Gastroesophageal sphincter (tissue), 4 donors: ENCODE data around the gene PIK3R1. TPM values are rescaled to one million over a fixed set of nuclear protein-coding genes. Genes with fewer than 3 reads are reported as not detected.
A peak's percentile ranks its signal among the peaks of the same experiment; 100 is the strongest.

Source experiments
- ATAC-seq: fragments of 150-250 bp; one replicate; pipeline ENCODE4 v1.9.1; 2016; ENCODE audit warnings: mild to moderate bottlenecking, moderate library complexity
- H3K27ac ChIP-seq, 4 donors: fragments of 200-600 bp; sonication (generic) in 3 of 4; 1 replicate in 3 of 4; 2 replicates in 1 of 4; pipeline ENCODE4 v1.5.1; 2016 to 2019
- H3K27me3 ChIP-seq: fragments of 200-600 bp; sonication (generic); one replicate; pipeline ENCODE4 v1.5.1; 2019
- H3K36me3 ChIP-seq, 2 donors: fragments of 200-600 bp; sonication (generic); one replicate each; pipeline ENCODE4 v1.5.1; 2019; ENCODE audit warnings: control low read depth in 1 of 2
- H3K4me1 ChIP-seq, 3 donors: fragments of 200-600 bp; sonication (generic); 1 replicate in 2 of 3; 2 replicates in 1 of 3; pipeline ENCODE4 v1.5.1; 2016 to 2019; ENCODE audit warnings: control low read depth in 2 of 3
- H3K4me3 ChIP-seq, 2 donors: fragments of 200-600 bp; sonication (generic); one replicate each; pipeline ENCODE4 v1.5.1; 2019; ENCODE audit warnings: mild to moderate bottlenecking in 1 of 2, moderate library complexity in 1 of 2
- H3K9me3 ChIP-seq, 3 donors: fragments of 200-600 bp; sonication (generic); one replicate each; pipeline ENCODE4 v1.5.1; 2017 to 2019; ENCODE audit warnings: control low read depth in 2 of 3
- CTCF ChIP-seq, 4 experiments: fragments of 200-600 bp in 2 of 4; fragments of 450-650 bp in 2 of 4; sonication (generic) in 1 of 4; IDR thresholded peaks; one replicate each; pipeline ENCODE4 v1.5.1; 2017 to 2019; ENCODE audit warnings: antibody characterized with exemption in 4 of 4, mild to moderate bottlenecking in 2 of 4, moderate library complexity in 2 of 4
- EP300 ChIP-seq: sonication (generic); formaldehyde crosslinking; IDR thresholded peaks from one replicate; pipeline ENCODE4 v1.6.1; 2017; ENCODE audit warnings: antibody characterized with exemption, mild to moderate bottlenecking
- POLR2A ChIP-seq, 2 donors: fragments of 450-650 bp; IDR thresholded peaks; one replicate each; pipeline ENCODE4 v1.6.1; 2017; ENCODE audit warnings: antibody characterized with exemption in 2 of 2, mild to moderate bottlenecking in 2 of 2, moderate library complexity in 1 of 2
- POLR2AphosphoS5 ChIP-seq: sonication (generic); formaldehyde crosslinking; IDR thresholded peaks from one replicate; pipeline ENCODE4 v1.6.1; 2017; ENCODE audit warnings: antibody characterized with exemption
- WGBS, 2 donors: methylation state at CpG; one replicate each; pipeline ENCODE4 v1.1.5; 2018; ENCODE audit warnings: low coverage in 1 of 2; 5-methylcytosine and 5-hydroxymethylcytosine counted together
- total RNA-seq, 4 donors: library from RNA; depleted of rRNA; stranded (reverse); fragments of >200 nt; gene quantifications; one replicate each; pipeline ENCODE4 v1.1.0, GENCODE V29; 2016

The PIK3R1 gene
- total RNA-seq, 4 donors from 2014 or later, result 188 to 403 (median 312) TPM

- Histone ChIP-seq H3K4me3 (no peak overlapping the region), H3K4me1 (peaks cover 41 to 100% (median 44%) of the 10 kb centered on the region in 3 donors), H3K27me3 (no peaks in the 10 kb centered on the region), H3K36me3 (peaks cover 0 to 11% of the 10 kb centered on the region in 2 donors), H3K9me3 (no peaks in the 10 kb centered on the region), H3K27ac (peak overlapping the region in 3 of 4 donors; percentile 45 to 67 (median 67))
- TF ChIP-seq POLR2A (IDR thresholded peaks at IDR 0.05) (no peak), CTCF (IDR thresholded peaks at IDR 0.05) (no peak), POLR2AphosphoS5 (no peak), EP300 (no peak)
- WGBS, 2 donors, result 8 to 25% methylated on average over 1 of the region's 1 CpG
- ATAC-seq, result no peak
These were observed 25.2 kb downstream of the PIK3R1 start for GRCh38 chr5:68240771-68241170.

DNA sequence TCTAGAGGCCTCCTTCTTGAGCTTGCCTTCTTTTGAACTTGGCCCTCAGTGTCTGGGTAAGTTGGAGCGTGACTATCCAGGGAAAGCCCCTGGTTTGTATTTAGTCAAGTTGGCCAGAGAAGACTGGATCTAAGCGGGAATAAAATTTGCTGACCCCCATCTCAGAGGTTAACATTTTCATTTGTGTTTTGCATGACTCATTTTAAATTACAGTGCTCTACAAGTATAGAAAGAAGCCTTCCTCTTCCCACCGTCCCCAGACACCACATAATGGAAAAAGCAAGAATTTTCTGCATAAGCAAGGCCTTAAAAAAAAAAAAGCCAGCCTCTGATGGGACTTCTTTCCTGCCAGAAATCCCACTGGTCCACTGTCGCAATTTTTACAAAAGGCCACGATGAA is 27.2 kb downstream of the PIK3R1 start:
- ATAC-seq, result no peak
- 22 to 23% methylated on average over 3 to 5 of the region's 5 CpGs for WGBS, 2 donors

GRCh38 chr5:68243251-68243650 is 27.7 kb downstream of the PIK3R1 start:
- no peaks in the 10 kb centered on the region for H3K27me3 ChIP-seq
- H3K36me3 ChIP-seq, result peaks cover 0 to 11% of the 10 kb centered on the region in 2 donors
- H3K9me3 ChIP-seq, result no peaks in the 10 kb centered on the region
- 65 to 71% methylated on average over 2 of the region's 2 CpGs for WGBS, 2 donors
- TF ChIP-seq POLR2A (IDR thresholded peaks at IDR 0.05) (no peak), POLR2AphosphoS5 (no peak), CTCF (IDR thresholded peaks at IDR 0.05) (no peak), EP300 (no peak)
- ATAC-seq, result no peak
- peaks cover 28 to 99% (median 30%) of the 10 kb centered on the region in 3 donors for H3K4me1 ChIP-seq
- no peak overlapping the region for H3K4me3 ChIP-seq
- peak overlapping the region in 3 of 4 donors; percentile 35 to 55 (median 48) for H3K27ac ChIP-seq

More for the DNA sequence above, 27.2 kb downstream of the PIK3R1 start:
- H3K4me1 ChIP-seq, result peaks cover 28 to 99% (median 35%) of the 10 kb centered on the region in 3 donors
- peak overlapping the region in 2 of 4 donors; percentile 35 to 48 for H3K27ac ChIP-seq
- H3K4me3 ChIP-seq, result no peak overlapping the region
- H3K36me3 ChIP-seq, result peaks cover 0 to 11% of the 10 kb centered on the region in 2 donors
- no peak for TF ChIP-seq POLR2A (IDR thresholded peaks at IDR 0.05)
- no peak for TF ChIP-seq CTCF (IDR thresholded peaks at IDR 0.05)
- no peak for TF ChIP-seq POLR2AphosphoS5
- no peak for TF ChIP-seq EP300
- H3K9me3 ChIP-seq, result no peaks in the 10 kb centered on the region
- no peaks in the 10 kb centered on the region for H3K27me3 ChIP-seq

DNA sequence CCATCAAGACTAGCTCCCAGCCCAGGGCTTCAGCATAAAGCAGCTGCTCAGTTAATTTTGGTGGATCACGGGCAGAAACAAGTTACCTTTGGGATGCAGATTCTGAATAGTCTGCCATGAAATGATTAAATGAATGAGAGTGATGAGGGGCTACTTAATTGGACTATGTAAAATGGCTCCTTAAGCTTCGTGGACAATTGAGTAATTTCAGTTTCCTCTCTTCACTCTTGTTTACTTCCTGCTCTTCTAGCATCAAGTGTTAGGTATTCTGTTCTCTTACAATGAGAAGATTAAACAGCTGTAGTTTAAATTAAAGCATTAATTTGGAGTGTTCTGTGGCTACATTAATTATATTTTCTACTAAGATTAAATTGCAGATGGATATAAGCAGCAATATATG is 28.1 kb downstream of the PIK3R1 start:
- peak overlapping the region in 3 of 4 donors; percentile 35 to 55 (median 48) for H3K27ac ChIP-seq
- H3K27me3 ChIP-seq, result no peaks in the 10 kb centered on the region
- H3K9me3 ChIP-seq, result no peaks in the 10 kb centered on the region
- peaks cover 0 to 11% of the 10 kb centered on the region in 2 donors for H3K36me3 ChIP-seq
- TF ChIP-seq CTCF (IDR thresholded peaks at IDR 0.05) (no peak), POLR2A (IDR thresholded peaks at IDR 0.05) (no peak), POLR2AphosphoS5 (no peak), EP300 (no peak)
- 56 to 81% methylated on average over 2 of the region's 2 CpGs for WGBS, 2 donors
- peaks cover 28 to 98% (median 33%) of the 10 kb centered on the region in 3 donors for H3K4me1 ChIP-seq
- no peak overlapping the region for H3K4me3 ChIP-seq
- ATAC-seq, result no peak

GRCh38 chr5:68245319-68245718 is 29.8 kb downstream of the PIK3R1 start:
- no peaks in the 10 kb centered on the region for H3K9me3 ChIP-seq
- H3K27ac ChIP-seq, result no peak overlapping the region
- no peak for TF ChIP-seq EP300
- no peak for TF ChIP-seq POLR2A (IDR thresholded peaks at IDR 0.05)
- no peak for TF ChIP-seq POLR2AphosphoS5
- no peak for TF ChIP-seq CTCF (IDR thresholded peaks at IDR 0.05)
- H3K4me1 ChIP-seq, result peaks cover 33 to 98% (median 43%) of the 10 kb centered on the region in 3 donors
- ATAC-seq, result no peak
- H3K4me3 ChIP-seq, result no peak overlapping the region
- no peaks in the 10 kb centered on the region for H3K27me3 ChIP-seq
- 0 to 24% methylated on average over 3 of the region's 3 CpGs for WGBS, 2 donors
- H3K36me3 ChIP-seq, result peaks cover 0 to 11% of the 10 kb centered on the region in 2 donors
